Sciatic nerve (tissue), 2 donors: Measurements from ENCODE around the gene EPAS1. TPM values are rescaled to one million over a fixed set of nuclear protein-coding genes. Genes with fewer than 3 reads are reported as not detected.

Source experiments
- ATAC-seq: fragments of 200-7000 bp; cut with Tn5 transposase; one replicate; pipeline ENCODE4 v1.9.1; 2020; ENCODE audit warnings: mild to moderate bottlenecking, moderate library complexity
- DNase-seq: peaks from one replicate; pipeline ENCODE4 v3.0.0-alpha.2; 2020; ENCODE audit warnings: low spot score
- intact Hi-C: fragments of 100-400 bp; cut with DNase I; formaldehyde crosslinking; loops from one replicate; pipeline ENCODE4 v1.14.2; 2022
- total RNA-seq: library from RNA; stranded (reverse); fragmentation: NEBNext Ultra II Directional; extraction: Animal tissue kit (Norgen Biotek cat#: 25700); gene quantifications from one replicate; pipeline ENCODE4 v1.2.1, GENCODE V29; 2021
- donor health status: DM: no; HTN: no; CAD: no.
- donor health status: DM: no; HTN: no; CAD: no.

Gene EPAS1
- total RNA-seq, 1 donor from 2014 or later, result 270 TPM

GRCh38 chr2:46347648-46348280, 50.6 kb downstream of the EPAS1 start:
- DNase-seq (no peak), ATAC-seq (no peak)
- intact Hi-C loops, result no loop called here

- ATAC-seq, result no peak
- DNase-seq, result no peak
- intact Hi-C loops, result no loop called here
Observed at GRCh38 chr2:46349115-46349547, 51.9 kb downstream of the EPAS1 start.

- DNase-seq, result no peak
- no peak for ATAC-seq
- intact Hi-C loops, result no loop called here
Observed at GRCh38 chr2:46350029-46350689, 53.0 kb downstream of the EPAS1 start.

- DNase-seq (no peak), ATAC-seq (no peak)
- intact Hi-C loops, result no loop called here
Observed at GRCh38 chr2:46351098-46351749, 54.0 kb downstream of the EPAS1 start.

- ATAC-seq (peak; percentile 55), DNase-seq (no peak)
- intact Hi-C loops, result no loop called here
Observed at GRCh38 chr2:46351750-46352138, 54.5 kb downstream of the EPAS1 start.

- intact Hi-C loops, result no loop called here
- DNase-seq (no peak), ATAC-seq (peak; percentile 13)
Observed at GRCh38 chr2:46352621-46353020, 55.4 kb downstream of the EPAS1 start.

- ATAC-seq (no peak), DNase-seq (no peak)
- intact Hi-C loops, result no loop called here
Observed at GRCh38 chr2:46353509-46353908, 56.3 kb downstream of the EPAS1 start.

- intact Hi-C loops, result loop anchor here (5.0 kb wide), 1 partner anchor 348 kb away; no protein-coding TSS in a partner anchor
- ATAC-seq (no peak), DNase-seq (no peak)
Observed at GRCh38 chr2:46355756-46356155, 58.5 kb downstream of the EPAS1 start.

- no peak for ATAC-seq
- intact Hi-C loops, result loop anchor here (5.0 kb wide), 1 partner anchor 350 kb away; no protein-coding TSS in a partner anchor
- no peak for DNase-seq
Observed at GRCh38 chr2:46356991-46357390, 59.8 kb downstream of the EPAS1 start.

GRCh38 chr2:46358713-46359112, 61.5 kb downstream of the EPAS1 start:
- no peak for DNase-seq
- ATAC-seq, result no peak
- intact Hi-C loops, result loop anchor here (5.0 kb wide), 1 partner anchor 351 kb away; no protein-coding TSS in a partner anchor

GRCh38 chr2:46360303-46360702, 63.1 kb downstream of the EPAS1 start:
- DNase-seq (no peak), ATAC-seq (no peak)
- intact Hi-C loops, result loop anchor here (10.0 kb wide), 1 partner anchor 296 kb away; no protein-coding TSS in a partner anchor

- DNase-seq, result no peak
- intact Hi-C loops, result loop anchor here (10.0 kb wide), 1 partner anchor 297 kb away; no protein-coding TSS in a partner anchor
Observed at GRCh38 chr2:46361920-46362666, 64.9 kb downstream of the EPAS1 start.

GRCh38 chr2:46362667-46363012, 65.4 kb downstream of the EPAS1 start:
- intact Hi-C loops, result loop anchor here (10.0 kb wide), 1 partner anchor 298 kb away; no protein-coding TSS in a partner anchor
- ATAC-seq, result no peak
- no peak for DNase-seq

More at GRCh38 chr2:46361920-46362666, 64.9 kb downstream of the EPAS1 start:
- ATAC-seq, result no peak

- ATAC-seq (peak; percentile 55), DNase-seq (no peak)
- intact Hi-C loops, result loop anchor here (10.0 kb wide), 1 partner anchor 299 kb away; no protein-coding TSS in a partner anchor
Observed at GRCh38 chr2:46363535-46364170, 66.4 kb downstream of the EPAS1 start.

- intact Hi-C loops, result loop anchor here (10.0 kb wide), 1 partner anchor 300 kb away; no protein-coding TSS in a partner anchor
- peak; percentile 68 for ATAC-seq
- DNase-seq, result no peak
Observed at GRCh38 chr2:46364797-46365457, 67.7 kb downstream of the EPAS1 start.

- intact Hi-C loops, result loop anchor here (10.0 kb wide), 1 partner anchor 301 kb away; no protein-coding TSS in a partner anchor
- DNase-seq, result no peak
- no peak for ATAC-seq
Observed at GRCh38 chr2:46365913-46366667, 68.9 kb downstream of the EPAS1 start.

- DNase-seq, result no peak
- ATAC-seq, result peak; percentile 23
- intact Hi-C loops, result loop anchor here (10.0 kb wide), 1 partner anchor 302 kb away; no protein-coding TSS in a partner anchor
Observed at GRCh38 chr2:46366668-46367052, 69.5 kb downstream of the EPAS1 start.
